HG02798 (cell line): ENCODE data around the gene S100Z.
"Not testable (repeated sequence)": the region's sequence is repeated elsewhere in the genome, so short reads cannot be mapped to it uniquely, and the experiment has no call there.

Source experiments
- ATAC-seq: cut with Tn5 transposase; IDR thresholded peaks from one replicate; pipeline ENCODE4 v1.9.1; 2021; ENCODE audit warnings: mild to moderate bottlenecking; ENCODE audit not compliant: unreplicated experiment, poor library complexity

The S100Z gene

DNA sequence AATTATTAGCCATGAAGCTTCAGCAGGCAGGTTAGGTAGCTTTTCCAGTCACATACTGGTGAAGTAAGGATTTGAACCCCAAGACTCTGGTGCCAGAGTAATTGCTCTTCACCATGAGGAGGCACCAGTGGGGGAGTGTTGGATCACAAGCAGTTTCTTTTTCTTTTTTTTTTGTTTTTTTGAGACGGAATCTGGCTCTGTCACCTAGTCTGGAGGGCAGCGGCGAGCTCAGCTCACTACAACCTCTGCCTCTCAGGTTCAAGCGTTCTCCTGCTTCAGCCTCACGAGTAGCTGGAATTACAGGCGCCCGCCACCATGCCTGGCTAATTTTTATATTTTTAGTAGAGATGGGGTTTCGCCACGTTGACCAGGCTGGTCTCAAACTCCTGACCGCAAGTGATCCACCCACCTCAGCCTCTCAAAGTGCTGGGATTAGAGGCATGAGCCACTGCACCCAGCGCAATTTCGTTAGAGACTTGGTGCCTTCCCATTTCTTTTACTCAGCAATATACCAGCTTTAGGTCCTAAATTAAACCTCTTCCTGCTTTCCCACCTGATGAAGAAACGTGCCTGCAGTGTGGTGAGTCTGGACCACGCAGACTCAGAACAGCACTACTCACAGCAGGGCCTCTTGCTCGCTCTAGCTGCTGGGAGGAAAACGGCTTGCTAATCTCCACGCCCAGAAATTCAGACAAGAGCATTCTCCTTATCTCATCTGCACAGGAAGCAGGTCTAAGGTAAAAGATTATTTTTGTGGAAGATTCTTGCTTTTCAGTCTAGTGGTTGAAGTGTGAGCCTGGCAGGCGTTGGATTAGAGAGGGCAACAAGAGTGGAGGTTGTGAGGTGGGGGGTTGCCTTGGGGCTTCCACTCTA lies at the start of gene S100Z:
Gene S100Z, plus strand, starts transcription at position 596 of the 873 bp plus-strand sequence. CDS start 25,346 bp downstream, outside the sequence.
- no peak for ATAC-seq

DNA sequence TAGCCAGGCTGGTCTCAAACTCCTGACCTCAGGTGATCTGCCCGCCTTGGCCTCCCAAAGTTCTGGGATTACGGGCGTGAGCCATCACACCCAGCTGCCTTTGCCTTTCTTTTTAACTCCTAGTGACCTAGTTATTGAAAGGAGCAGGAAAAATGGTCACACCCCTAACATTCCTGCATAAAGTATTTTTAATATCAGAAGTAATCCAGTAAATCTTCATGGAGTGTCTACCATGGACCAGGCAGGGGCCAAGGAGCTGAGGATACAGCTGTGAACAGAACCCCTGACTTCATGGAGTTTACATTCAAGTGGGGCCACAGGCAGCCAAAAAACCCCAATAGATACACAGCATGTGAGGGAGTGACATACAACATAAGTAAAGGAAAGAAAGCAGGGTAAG lies 49.2 kb upstream of the S100Z start:
- ATAC-seq: no peak

- ATAC-seq: no peak
Measured at GRCh38 chr5:76801159-76801802, 48.5 kb upstream of the S100Z start.

- no peak for ATAC-seq
Measured at GRCh38 chr5:76801803-76802195, 48.0 kb upstream of the S100Z start.

DNA sequence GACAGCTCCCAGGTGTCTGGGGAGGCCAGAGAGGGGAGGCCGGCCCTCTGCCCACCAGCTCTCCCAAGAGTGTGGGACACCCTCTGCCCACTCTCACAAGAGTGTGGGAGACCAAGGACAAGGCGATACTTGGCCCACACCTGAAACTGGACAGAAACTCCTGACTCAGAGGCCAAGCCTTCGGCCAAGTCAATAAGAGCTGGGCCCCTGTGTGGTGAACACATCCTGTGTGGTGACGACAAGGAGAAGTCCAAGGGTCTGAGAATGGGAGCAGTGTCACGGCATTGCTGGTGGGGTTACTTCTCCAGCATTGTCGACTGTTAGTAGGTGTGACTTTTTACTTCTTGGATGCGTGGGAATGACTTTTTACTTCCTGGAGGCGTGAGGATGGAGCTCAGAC lies 45.5 kb upstream of the S100Z start:
- ATAC-seq: no peak

DNA sequence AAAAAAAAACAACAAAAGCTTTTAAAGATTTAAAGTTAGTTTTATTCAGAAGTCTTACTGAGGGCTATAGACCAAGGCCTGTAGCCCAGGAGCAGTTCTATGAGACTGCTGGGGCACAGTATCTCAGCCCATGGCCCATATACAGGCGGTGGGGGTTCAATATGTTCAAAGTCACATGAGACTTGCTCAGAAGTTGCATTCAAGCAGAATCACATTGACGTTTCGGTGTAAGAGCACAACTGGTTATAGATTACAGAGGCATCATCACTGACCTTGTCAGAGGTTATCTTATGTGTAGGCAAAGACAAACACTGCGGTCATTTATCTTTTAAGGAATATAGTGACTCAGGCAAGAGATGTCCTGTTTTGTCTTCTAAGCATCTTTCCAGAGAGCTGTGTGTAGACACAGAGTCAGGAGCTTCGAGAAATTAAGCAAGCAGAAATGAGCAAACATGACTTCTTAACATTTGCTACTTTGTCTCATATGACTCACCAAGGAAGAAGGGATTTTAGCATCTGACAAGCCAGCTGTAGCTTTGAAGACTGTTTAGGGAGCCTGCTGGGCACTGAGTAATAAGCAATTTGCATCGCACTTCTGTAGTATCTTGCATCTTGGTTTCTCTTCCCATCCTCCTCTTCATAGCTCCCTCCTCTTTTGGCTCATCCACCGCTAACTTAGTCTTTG lies 43.9 kb upstream of the S100Z start:
- peak; percentile 68 for ATAC-seq

DNA sequence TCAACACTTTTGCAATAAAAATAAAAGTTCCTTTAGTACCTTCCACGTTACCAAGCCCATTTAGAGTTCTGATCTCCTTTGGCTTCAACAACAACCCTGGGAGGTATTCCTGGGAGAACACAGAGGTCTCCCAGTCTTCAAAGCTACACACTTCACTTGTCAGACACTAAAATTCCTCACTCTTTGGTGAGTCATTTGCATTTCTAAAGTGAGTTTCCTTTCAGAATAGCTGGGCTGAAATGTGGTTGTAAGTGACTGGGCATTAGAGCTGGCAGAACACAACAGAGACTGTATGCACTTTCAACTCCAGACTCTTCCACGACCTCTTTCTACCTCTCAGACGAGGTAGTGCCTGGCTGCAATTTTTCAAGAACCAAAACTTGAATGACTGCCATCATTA lies 42.5 kb upstream of the S100Z start:
- ATAC-seq: no peak

DNA sequence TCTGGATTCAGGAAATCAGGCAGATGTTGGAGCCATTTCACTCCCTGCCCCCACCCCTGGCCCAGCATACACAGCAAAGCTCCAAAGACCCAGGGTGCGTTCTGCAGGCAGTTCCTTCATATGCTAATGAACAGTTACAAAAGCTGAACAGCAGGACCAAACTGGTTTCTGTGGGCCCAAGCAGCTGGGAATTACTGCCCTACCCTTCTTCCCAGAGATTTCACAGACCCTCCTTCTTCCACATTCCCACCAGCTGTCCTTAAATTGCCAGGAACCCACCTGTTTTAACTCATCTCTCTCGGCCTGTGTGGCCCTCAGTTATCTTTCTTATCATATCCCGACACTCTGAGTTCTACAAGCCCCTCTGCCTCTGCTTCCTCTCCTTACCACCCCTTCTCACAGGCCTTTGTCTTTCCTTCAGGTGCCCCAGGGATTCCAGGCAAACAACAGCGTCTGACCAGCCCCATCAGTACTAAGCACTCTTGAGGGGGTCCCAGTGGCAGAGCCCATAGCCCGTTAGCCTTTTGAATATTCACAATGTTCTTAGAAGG lies 41.6 kb upstream of the S100Z start:
- no peak for ATAC-seq

- ATAC-seq: no peak
Measured at GRCh38 chr5:76809141-76809540, 40.7 kb upstream of the S100Z start.

DNA sequence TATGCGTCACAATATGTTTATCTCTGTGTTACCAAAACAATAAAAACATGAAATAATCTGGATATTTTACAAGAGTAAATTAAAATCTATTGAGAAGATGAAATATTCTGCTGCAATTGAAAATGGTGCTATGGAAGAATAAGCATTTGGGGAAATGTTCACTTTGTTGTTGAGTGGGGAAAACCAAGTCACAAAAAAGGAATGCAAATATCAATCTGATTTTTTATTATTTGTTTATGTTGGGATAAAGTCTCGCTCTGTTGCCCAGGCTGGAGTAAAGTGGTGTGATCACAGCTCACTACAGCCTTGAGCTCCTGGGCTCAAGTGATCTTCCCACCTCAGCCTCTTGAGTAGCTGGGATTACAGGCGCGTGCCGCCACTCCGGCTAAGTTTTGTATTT lies 39.6 kb upstream of the S100Z start:
- ATAC-seq: no peak

GRCh38 chr5:76811214-76811613 lies 38.6 kb upstream of the S100Z start:
- ATAC-seq: no peak

GRCh38 chr5:76812209-76812608 lies 37.6 kb upstream of the S100Z start:
- not testable (repeated sequence) for ATAC-seq

- ATAC-seq: no peak
Measured at GRCh38 chr5:76813982-76814562, 35.7 kb upstream of the S100Z start.

DNA sequence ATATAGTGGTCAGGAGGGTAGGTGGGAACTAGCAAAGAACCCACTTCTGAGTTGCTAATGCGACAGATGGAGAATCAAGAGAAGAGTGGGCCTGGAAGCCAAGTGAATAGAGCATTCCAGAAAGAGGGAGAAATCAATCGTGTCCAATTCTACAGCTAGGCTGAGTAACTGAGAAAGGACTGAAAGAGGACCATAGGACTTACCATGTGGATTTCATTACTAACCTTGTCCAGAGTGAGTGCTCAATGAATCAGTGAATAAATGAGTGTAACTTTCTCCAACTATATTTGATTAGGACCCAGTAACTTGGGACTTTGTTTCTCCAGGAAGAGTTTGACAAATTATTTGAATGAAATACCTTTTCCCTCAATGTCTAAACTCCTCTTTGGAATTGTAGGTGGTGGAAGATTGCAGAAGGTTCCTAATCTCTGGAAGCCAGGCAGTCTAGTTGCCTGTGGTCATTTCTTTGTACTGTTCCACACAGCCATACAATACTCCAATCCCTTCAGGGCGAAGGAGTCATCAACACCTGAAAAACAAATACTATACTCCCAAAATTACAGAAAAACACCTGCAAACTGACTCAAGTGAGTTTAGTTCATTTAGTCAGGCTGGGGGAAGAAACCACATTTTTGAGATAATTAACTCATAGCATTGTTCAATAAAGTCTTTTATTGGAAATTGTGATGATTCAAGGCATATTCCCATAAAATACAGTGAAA lies 33.5 kb upstream of the S100Z start:
- no peak for ATAC-seq

GRCh38 chr5:76818844-76819831 lies 30.7 kb upstream of the S100Z start, which contains the start of gene F2RL1:
Gene F2RL1, plus strand, starts transcription at chr5:76819030. Its CDS starts 153 bp downstream, at chr5:76819183.
- ATAC-seq: no peak

DNA sequence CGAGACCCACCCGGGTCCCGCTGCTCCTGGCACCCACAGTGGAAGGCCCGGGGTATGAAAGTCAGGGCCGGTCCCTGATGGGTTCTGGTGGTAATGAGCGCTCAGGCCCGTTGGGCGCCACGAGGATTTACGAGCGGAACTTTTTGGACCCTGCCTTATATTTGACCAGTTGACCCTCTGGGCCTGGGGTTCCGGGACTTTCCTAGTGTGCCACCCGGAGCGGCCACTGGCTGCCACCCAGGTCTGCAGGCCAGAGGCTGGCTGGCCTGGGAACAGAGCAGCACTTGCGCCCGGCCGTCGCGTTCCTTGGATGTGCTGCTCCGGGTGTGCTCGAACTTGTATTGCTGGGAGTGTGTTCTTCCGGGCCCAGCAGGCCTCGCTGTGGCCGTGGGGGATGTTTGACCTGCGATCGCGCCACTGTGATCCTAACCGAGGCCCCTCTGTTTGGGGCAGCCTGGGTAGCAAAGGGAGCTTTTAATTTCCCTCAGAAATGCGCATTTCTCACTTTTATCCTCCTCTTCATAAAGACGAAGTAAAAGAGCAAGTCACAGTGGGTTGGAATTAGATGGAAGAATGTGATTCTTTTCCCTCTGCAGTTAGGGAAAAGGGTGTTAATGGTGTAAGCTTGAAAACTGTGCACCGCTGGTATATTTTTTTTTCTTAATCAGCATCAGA lies 29.8 kb upstream of the S100Z start:
- no peak for ATAC-seq

DNA sequence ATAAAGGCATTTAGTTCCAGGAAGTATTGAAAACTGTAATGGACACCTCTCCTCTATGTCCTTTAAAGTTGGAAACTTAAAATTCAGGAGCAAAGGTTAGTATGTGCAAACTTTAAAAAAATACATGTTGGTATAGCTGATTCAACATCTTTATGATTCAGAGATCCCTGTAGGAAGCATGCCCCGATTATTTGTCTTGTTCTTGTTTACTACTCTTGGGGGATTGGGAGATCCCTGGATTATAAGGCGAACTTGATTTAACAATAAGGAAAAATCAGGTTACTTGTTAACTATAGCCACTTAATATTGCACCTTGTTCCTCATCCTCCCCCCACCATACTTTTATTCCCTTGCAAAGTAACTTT lies 29.3 kb upstream of the S100Z start:
- ATAC-seq: no peak

DNA sequence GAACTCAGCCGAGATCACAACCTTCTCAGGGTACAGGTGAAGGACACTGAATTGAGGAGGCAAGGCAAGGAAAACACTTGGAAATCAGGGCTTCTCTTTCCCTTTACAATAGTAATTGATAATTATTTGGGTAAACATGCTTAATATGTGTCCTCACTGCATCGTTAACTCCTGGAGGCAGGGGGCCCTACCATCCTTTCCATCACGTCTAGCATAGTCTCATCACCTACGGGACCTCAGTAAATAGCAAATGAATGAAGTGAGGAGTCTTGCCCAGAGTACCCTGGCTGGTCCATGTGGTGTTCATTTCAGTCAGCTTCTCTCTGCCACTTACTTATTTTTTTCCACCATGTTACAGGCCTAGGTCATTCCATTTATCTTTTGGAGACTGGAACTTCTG lies 28.7 kb upstream of the S100Z start:
- ATAC-seq: no peak
